Testis (tissue), 2 donors: ENCODE results near the gene KLF11.

ENCODE experiments used
- POLR2A ChIP-seq: fragments of 450-650 bp; IDR thresholded peaks from one replicate; pipeline ENCODE4 v1.6.1; 2017; ENCODE audit warnings: antibody characterized with exemption, mild to moderate bottlenecking, moderate library complexity
- TF ChIP-seq, protein P1 (sequence below), 3 experiments: fragments of 450-650 bp in 2 of 3; fragments of 200-600 bp in 1 of 3; sonication (generic) in 1 of 3; IDR thresholded peaks; one replicate each; pipeline ENCODE4 v1.5.1; 2016 to 2019; ENCODE audit warnings: antibody characterized with exemption in 3 of 3, mild to moderate bottlenecking in 2 of 3, moderate library complexity in 1 of 3

DNA sequence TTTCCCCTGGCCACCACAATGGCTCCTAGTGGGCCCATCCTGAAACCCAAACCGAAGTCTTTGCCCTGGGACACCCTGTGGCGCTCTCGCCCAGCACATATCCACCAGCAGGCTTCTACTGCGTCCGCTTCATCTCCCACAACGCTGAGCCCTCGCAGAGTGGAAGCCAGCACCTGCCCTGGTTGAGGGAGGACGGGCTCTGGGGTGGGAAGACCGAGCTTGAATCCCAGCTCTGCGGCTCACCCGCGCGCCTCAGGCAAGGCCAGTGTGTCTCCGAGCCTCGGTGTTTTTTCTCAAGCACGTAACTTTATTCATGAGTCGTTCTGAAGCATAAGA is 15.6 kb downstream of the KLF11 start:
- TF ChIP-seq, protein P1, sequence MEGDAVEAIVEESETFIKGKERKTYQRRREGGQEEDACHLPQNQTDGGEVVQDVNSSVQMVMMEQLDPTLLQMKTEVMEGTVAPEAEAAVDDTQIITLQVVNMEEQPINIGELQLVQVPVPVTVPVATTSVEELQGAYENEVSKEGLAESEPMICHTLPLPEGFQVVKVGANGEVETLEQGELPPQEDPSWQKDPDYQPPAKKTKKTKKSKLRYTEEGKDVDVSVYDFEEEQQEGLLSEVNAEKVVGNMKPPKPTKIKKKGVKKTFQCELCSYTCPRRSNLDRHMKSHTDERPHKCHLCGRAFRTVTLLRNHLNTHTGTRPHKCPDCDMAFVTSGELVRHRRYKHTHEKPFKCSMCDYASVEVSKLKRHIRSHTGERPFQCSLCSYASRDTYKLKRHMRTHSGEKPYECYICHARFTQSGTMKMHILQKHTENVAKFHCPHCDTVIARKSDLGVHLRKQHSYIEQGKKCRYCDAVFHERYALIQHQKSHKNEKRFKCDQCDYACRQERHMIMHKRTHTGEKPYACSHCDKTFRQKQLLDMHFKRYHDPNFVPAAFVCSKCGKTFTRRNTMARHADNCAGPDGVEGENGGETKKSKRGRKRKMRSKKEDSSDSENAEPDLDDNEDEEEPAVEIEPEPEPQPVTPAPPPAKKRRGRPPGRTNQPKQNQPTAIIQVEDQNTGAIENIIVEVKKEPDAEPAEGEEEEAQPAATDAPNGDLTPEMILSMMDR (IDR thresholded peaks at IDR 0.05) = no peak
- no peak for TF ChIP-seq POLR2A
